Upper lobe of left lung (tissue), 4 donors: ENCODE data around the gene CHCHD3.

Source experiments
- EP300 ChIP-seq, 4 donors: sonication (generic); formaldehyde crosslinking; IDR thresholded peaks; one replicate each; pipeline ENCODE4 v1.5.1; 2017; ENCODE audit warnings: antibody characterized with exemption in 4 of 4, control low read depth in 2 of 4
- POLR2A ChIP-seq, 4 donors: fragments of 450-650 bp; IDR thresholded peaks; one replicate each; pipeline ENCODE4 v1.5.1; 2016 to 2017; ENCODE audit warnings: antibody characterized with exemption in 4 of 4, mild to moderate bottlenecking in 2 of 4
- POLR2AphosphoS5 ChIP-seq, 2 donors: sonication (generic); formaldehyde crosslinking; IDR thresholded peaks; one replicate each; pipeline ENCODE4 v1.5.1; 2017; ENCODE audit warnings: antibody characterized with exemption in 2 of 2
- TF ChIP-seq, protein P1 (sequence below), 6 experiments: fragments of 450-650 bp in 4 of 6; fragments of 200-600 bp in 2 of 6; sonication (generic) in 2 of 6; IDR thresholded peaks; one replicate each; pipeline ENCODE4 v1.5.1; 2016 to 2019; ENCODE audit warnings: antibody characterized with exemption in 6 of 6

DNA sequence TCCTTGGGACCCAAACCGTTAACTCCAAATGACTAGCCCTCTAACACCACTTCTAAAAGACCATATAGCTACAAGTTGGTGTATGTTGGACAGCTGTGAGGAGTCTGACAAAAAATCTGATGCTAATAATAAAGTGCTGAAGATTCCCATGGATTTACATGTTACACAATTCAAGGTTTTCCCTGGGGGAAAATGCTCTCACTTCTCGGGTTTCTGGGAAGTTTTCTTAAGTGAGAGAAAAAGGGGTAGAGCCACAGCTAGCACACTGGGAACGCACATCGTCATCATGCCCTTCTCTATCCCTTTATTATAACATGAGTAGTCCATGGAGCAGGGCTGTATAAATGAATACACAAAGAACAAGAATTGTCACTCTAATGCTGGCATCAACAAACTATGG lies 162.1 kb downstream of the CHCHD3 start:
- TF ChIP-seq, protein P1, sequence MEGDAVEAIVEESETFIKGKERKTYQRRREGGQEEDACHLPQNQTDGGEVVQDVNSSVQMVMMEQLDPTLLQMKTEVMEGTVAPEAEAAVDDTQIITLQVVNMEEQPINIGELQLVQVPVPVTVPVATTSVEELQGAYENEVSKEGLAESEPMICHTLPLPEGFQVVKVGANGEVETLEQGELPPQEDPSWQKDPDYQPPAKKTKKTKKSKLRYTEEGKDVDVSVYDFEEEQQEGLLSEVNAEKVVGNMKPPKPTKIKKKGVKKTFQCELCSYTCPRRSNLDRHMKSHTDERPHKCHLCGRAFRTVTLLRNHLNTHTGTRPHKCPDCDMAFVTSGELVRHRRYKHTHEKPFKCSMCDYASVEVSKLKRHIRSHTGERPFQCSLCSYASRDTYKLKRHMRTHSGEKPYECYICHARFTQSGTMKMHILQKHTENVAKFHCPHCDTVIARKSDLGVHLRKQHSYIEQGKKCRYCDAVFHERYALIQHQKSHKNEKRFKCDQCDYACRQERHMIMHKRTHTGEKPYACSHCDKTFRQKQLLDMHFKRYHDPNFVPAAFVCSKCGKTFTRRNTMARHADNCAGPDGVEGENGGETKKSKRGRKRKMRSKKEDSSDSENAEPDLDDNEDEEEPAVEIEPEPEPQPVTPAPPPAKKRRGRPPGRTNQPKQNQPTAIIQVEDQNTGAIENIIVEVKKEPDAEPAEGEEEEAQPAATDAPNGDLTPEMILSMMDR (IDR thresholded peaks at IDR 0.05): no peak
- TF ChIP-seq POLR2A (IDR thresholded peaks at IDR 0.05): no peak
- no peak for TF ChIP-seq POLR2AphosphoS5 (IDR thresholded peaks at IDR 0.05)
- no peak for TF ChIP-seq EP300 (IDR thresholded peaks at IDR 0.05)
